Measurements from ENCODE around the gene RXRA. TPM values are rescaled to one million over a fixed set of nuclear protein-coding genes. Genes with fewer than 3 reads are reported as not detected.

Gene RXRA
- total and polyA plus RNA-seq, 10 of the 15 experiments (the other 5 are each of a cell fraction or from before 2014, with no cell fraction given): 0.89 to 36.8 (median 11.1) TPM

- SMC1A ChIA-PET (ENCODE audit: uncharacterized antibody, unreplicated experiment): no interaction called here
- TF ChIP-seq ZSCAN29 (IDR thresholded peaks at IDR 0.05) (no peak), EZH2 (IDR thresholded peaks at IDR 0.05; ENCODE audit: borderline replicate concordance, control insufficient read depth, low read depth, low read length) (no peak)
- no peaks in the 10 kb centered on the region for H3K79me2 ChIP-seq (ENCODE audit: control insufficient read depth, insufficient read depth, low read length)
- CTCF ChIA-PET: interaction anchor here (0.6 kb wide), 1 partner anchor 243 kb away, joined by 3 read pairs; no protein-coding TSS in a partner anchor
- POLR2A ChIA-PET: no interaction called here
- intact Hi-C loops (cut with micrococcal nuclease; ENCODE audit: unreplicated experiment) (no loop called here), in situ Hi-C loops (cut with MboI) (no loop called here)
- no peaks in the 10 kb centered on the region for H3K4me1 ChIP-seq (ENCODE audit: control insufficient read depth, insufficient read depth, low read length)
- no TSS peak for BruUV-seq (replicated peaks)
- WGBS (ENCODE audit: insufficient coverage, insufficient replicate concordance, low lambda C conversion rate, missing lambda C conversion rate): 90% methylated on average over 17 of the region's 17 CpGs
- DNase-seq (ENCODE audit: low read depth, low spot score) (no peak), FAIRE-seq (no peak), ATAC-seq (no peak)
- no peaks in the 10 kb centered on the region for H3K9me3 ChIP-seq (replicated peaks; ENCODE audit: control insufficient read depth, insufficient read depth, low read length)
- no peak overlapping the region for H3K4me2 ChIP-seq (ENCODE audit: control insufficient read depth, insufficient read depth)
- H3K36me3 ChIP-seq (ENCODE audit: control insufficient read depth in 2 of 2, insufficient read depth in 2 of 2, low read length in 1 of 2): peaks cover 0 to 6% of the 10 kb centered on the region in 2 experiments; a peak in 3 of 4 replicates
- RAD21 ChIA-PET (ENCODE audit: unreplicated experiment): interaction anchor here (1.6 kb wide), 1 partner anchor 266 kb away, joined by 3 read pairs; no protein-coding TSS in a partner anchor
- no peak overlapping the region for H3K9ac ChIP-seq (ENCODE audit: control insufficient read depth, insufficient read depth, low read length)
- H3K27ac ChIP-seq (ENCODE audit: control insufficient read depth, insufficient read depth): no peak overlapping the region
- no peak overlapping the region for H2AFZ ChIP-seq (ENCODE audit: control insufficient read depth, low read depth, low read length)
- H4K20me1 ChIP-seq (ENCODE audit: control insufficient read depth, insufficient read depth): no peaks in the 10 kb centered on the region
- no peak overlapping the region for H3K4me3 ChIP-seq
- H3K27me3 ChIP-seq (replicated peaks in 1 of 2; ENCODE audit: control insufficient read depth in 2 of 2, insufficient read depth in 2 of 2, low read length in 1 of 2): no peaks in the 10 kb centered on the region
These were observed 109.5 kb downstream of the RXRA start for GRCh38 chr9:134435550-134436378.

DNA sequence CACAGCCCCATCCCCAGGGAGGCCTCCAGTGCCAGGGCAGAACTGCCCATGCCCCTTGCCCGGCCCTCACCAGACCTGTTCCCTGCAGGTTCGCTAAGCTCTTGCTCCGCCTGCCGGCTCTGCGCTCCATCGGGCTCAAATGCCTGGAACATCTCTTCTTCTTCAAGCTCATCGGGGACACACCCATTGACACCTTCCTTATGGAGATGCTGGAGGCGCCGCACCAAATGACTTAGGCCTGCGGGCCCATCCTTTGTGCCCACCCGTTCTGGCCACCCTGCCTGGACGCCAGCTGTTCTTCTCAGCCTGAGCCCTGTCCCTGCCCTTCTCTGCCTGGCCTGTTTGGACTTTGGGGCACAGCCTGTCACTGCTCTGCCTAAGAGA is 110.1 kb downstream of the RXRA start:
- WGBS (ENCODE audit: insufficient coverage, insufficient replicate concordance, low lambda C conversion rate, missing lambda C conversion rate): 79% methylated on average over 12 of the region's 12 CpGs
- Histone ChIP-seq H3K4me3 (no peak overlapping the region), H3K27ac (ENCODE audit: control insufficient read depth, insufficient read depth) (no peak overlapping the region), H3K9me3 (replicated peaks; ENCODE audit: control insufficient read depth, insufficient read depth, low read length) (no peaks in the 10 kb centered on the region), H3K79me2 (ENCODE audit: control insufficient read depth, insufficient read depth, low read length) (no peaks in the 10 kb centered on the region), H4K20me1 (ENCODE audit: control insufficient read depth, insufficient read depth) (no peaks in the 10 kb centered on the region), H3K4me2 (ENCODE audit: control insufficient read depth, insufficient read depth) (no peak overlapping the region), H3K9ac (ENCODE audit: control insufficient read depth, insufficient read depth, low read length) (no peak overlapping the region), H3K4me1 (ENCODE audit: control insufficient read depth, insufficient read depth, low read length) (no peaks in the 10 kb centered on the region), H2AFZ (ENCODE audit: control insufficient read depth, low read depth, low read length) (no peak overlapping the region), H3K36me3 (ENCODE audit: control insufficient read depth in 2 of 2, insufficient read depth in 2 of 2, low read length in 1 of 2) (peaks cover 0 to 6% of the 10 kb centered on the region in 2 experiments; a peak in 3 of 4 replicates), H3K27me3 (replicated peaks in 1 of 2; ENCODE audit: control insufficient read depth in 2 of 2, insufficient read depth in 2 of 2, low read length in 1 of 2) (no peaks in the 10 kb centered on the region)
- TF ChIP-seq NRF1 (conservative IDR thresholded peaks at IDR 0.05; ENCODE audit: low read depth, low read length) (no peak), ATF7 (IDR thresholded peaks at IDR 0.05; ENCODE audit: low read depth) (no peak), ZBED1 (IDR thresholded peaks at IDR 0.05; ENCODE audit: borderline replicate concordance) (no peak), SRF (IDR thresholded peaks at IDR 0.05; ENCODE audit: low read depth in 2 of 2, low read length in 2 of 2) (no peak), SP1 (IDR thresholded peaks at IDR 0.05; ENCODE audit: low read depth, low read length) (no peak), CHD1 (IDR thresholded peaks at IDR 0.05; ENCODE audit: low read depth, low read length) (no peak), MEF2A (IDR thresholded peaks at IDR 0.05; ENCODE audit: insufficient read depth, low read depth, low read length) (no peak), STAT1 (conservative IDR thresholded peaks at IDR 0.05) (no peak)
- TF ChIP-seq, protein P1, sequence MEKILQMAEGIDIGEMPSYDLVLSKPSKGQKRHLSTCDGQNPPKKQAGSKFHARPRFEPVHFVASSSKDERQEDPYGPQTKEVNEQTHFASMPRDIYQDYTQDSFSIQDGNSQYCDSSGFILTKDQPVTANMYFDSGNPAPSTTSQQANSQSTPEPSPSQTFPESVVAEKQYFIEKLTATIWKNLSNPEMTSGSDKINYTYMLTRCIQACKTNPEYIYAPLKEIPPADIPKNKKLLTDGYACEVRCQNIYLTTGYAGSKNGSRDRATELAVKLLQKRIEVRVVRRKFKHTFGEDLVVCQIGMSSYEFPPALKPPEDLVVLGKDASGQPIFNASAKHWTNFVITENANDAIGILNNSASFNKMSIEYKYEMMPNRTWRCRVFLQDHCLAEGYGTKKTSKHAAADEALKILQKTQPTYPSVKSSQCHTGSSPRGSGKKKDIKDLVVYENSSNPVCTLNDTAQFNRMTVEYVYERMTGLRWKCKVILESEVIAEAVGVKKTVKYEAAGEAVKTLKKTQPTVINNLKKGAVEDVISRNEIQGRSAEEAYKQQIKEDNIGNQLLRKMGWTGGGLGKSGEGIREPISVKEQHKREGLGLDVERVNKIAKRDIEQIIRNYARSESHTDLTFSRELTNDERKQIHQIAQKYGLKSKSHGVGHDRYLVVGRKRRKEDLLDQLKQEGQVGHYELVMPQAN (conservative IDR thresholded peaks at IDR 0.05): no peak
- no TSS peak for BruUV-seq (replicated peaks)
- POLR2A ChIA-PET: no interaction called here
- ATAC-seq: no peak
- CTCF ChIA-PET: interaction anchor here (0.6 kb wide), 1 partner anchor 244 kb away, joined by 3 read pairs; no protein-coding TSS in a partner anchor
- in situ Hi-C loops (cut with MboI): no loop called here
- intact Hi-C loops (cut with micrococcal nuclease; ENCODE audit: unreplicated experiment): no loop called here
- SMC1A ChIA-PET (ENCODE audit: uncharacterized antibody, unreplicated experiment): no interaction called here
- RAD21 ChIA-PET (ENCODE audit: unreplicated experiment): interaction anchor here (1.6 kb wide), 1 partner anchor 267 kb away, joined by 3 read pairs; no protein-coding TSS in a partner anchor
- DNase-seq (ENCODE audit: low read depth, low spot score): no peak
- FAIRE-seq: no peak

Measured in GM12878 (cell line).